GM13977 (cell line): Measurements from ENCODE around the gene FHIT.

Source experiments
- DNase-seq: peaks from one replicate; pipeline ENCODE4 v3.0.0; 2012; ENCODE audit warnings: low spot score
- CTCF ChIP-seq: IDR thresholded peaks from 2 replicates; pipeline ENCODE4 v1.5.1; 2012; ENCODE audit warnings: mild to moderate bottlenecking, control low read depth; ENCODE audit not compliant: insufficient read depth; ENCODE audit errors: extremely low read depth, missing control alignments
- in situ Hi-C: fragments of 300-500 bp; cut with MboI; formaldehyde crosslinking; loops from one replicate; pipeline ENCODE4 v1.12.0; 2022; ENCODE audit warnings: low sequenced_read_pairs, low pct_unique_long_range_greater_than_20kb, mixed read lengths, inconsistent platforms; ENCODE audit not compliant: unreplicated experiment

The FHIT gene

DNA sequence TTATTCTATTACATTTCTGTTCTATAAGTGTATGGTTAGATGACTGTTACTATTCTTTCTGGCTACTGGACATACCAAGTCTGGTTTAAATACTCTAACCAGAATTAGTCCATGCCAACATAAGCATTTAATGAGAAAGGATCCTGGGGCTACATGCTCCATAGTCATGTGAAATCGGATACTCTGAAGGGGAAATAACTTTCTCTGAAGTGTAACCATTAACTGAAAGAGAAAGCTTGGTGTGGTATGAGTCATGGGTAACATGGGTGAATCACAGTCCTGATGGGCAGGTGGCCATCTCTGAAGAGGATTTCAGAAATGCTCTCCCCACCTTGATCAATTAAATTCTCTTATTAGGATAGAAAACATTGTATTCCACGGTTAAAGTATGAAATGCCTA is 69.4 kb downstream of the FHIT start:
- TF ChIP-seq CTCF, result no peak
- in situ Hi-C loops, result no loop called here
- peak; percentile 58 for DNase-seq

GRCh38 chr3:61180206-61180605 is 71.0 kb downstream of the FHIT start:
- DNase-seq, result no peak
- no peak for TF ChIP-seq CTCF
- in situ Hi-C loops, result no loop called here

GRCh38 chr3:61178167-61178566 is 73.1 kb downstream of the FHIT start:
- no peak for TF ChIP-seq CTCF
- no peak for DNase-seq
- in situ Hi-C loops, result no loop called here

DNA sequence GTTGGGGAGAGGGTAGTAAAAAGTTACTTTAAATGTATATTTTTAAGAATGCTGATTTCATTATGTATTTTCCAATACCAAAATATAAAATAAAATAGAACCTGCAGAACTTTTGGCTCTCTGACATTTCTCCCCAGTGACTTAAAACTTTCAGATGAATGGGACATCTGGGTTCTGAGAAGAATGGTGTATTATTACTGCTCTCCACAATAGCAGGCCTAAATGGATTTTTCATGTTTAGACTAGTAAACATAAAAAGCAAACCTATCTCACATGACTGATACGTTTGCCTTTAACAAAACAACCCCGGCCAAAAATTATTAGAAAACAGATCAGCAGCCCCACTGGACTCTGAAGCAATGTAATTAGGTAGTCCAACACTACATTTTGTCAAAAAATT is 73.8 kb downstream of the FHIT start:
- no peak for DNase-seq
- TF ChIP-seq CTCF, result no peak
- in situ Hi-C loops, result no loop called here

- in situ Hi-C loops, result no loop called here
- TF ChIP-seq CTCF, result no peak
- no peak for DNase-seq
Observed at GRCh38 chr3:61173676-61174075, 77.6 kb downstream of the FHIT start.

GRCh38 chr3:61172684-61173083 is 78.6 kb downstream of the FHIT start:
- in situ Hi-C loops, result no loop called here
- no peak for DNase-seq
- TF ChIP-seq CTCF, result peak; percentile 29

- no peak for DNase-seq
- no peak for TF ChIP-seq CTCF
- in situ Hi-C loops, result no loop called here
Observed at GRCh38 chr3:61172203-61172602, 79.0 kb downstream of the FHIT start.
